Activated CD8-positive, alpha-beta memory T cell treated with anti-CD3 and anti-CD28 coated beads, Interleukin-2, amount 10 ng/mL, durations not matched to agents 7 days and 5 days (primary cell): ENCODE results near the gene FRAS1. TPM values are rescaled to one million over a fixed set of nuclear protein-coding genes. Genes with fewer than 3 reads are reported as not detected.
"Not testable (repeated sequence)": the region's sequence is repeated elsewhere in the genome, so short reads cannot be mapped to it uniquely, and the experiment has no call there.

ENCODE experiments used
- ATAC-seq: fragments of 150-1000 bp; cut with Tn5 transposase; one replicate; pipeline ENCODE4 v1.10.0; 2021; ENCODE audit warnings: moderate library complexity
- CTCF ChIA-PET: fragments of 350-600 bp; sonication (Branson Sonifier 250); formaldehyde crosslinking; loops from one replicate; lab custom pipeline; 2021; ENCODE audit warnings: antibody characterized with exemption; lab: Charles Lee
- DNase-seq: peaks from one replicate; pipeline ENCODE4 v3.0.0-alpha.2; 2020
- H3K27ac Mint-ChIP-seq: one replicate; pipeline ENCODE4 v1.8.0; 2021; ENCODE audit warnings: mild to moderate bottlenecking, mixed read lengths
- H3K27me3 Mint-ChIP-seq: one replicate; pipeline ENCODE4 v1.8.0; 2021; ENCODE audit warnings: mixed read lengths
- H3K36me3 Mint-ChIP-seq: one replicate; pipeline ENCODE4 v1.8.0; 2021; ENCODE audit warnings: mild to moderate bottlenecking, mixed read lengths
- H3K4me1 Mint-ChIP-seq: one replicate; pipeline ENCODE4 v1.8.0; 2021; ENCODE audit warnings: mixed read lengths
- H3K4me3 Mint-ChIP-seq: one replicate; pipeline ENCODE4 v1.8.0; 2021; ENCODE audit warnings: mild to moderate bottlenecking, moderate library complexity, mixed read lengths
- H3K9me3 Mint-ChIP-seq: one replicate; pipeline ENCODE4 v1.8.0; 2022; ENCODE audit warnings: low read depth, mixed read lengths
- total RNA-seq, 2 experiments: library from RNA; stranded (reverse); gene quantifications; one replicate each; pipeline ENCODE4 v1.2.3, GENCODE V29; 2021

The FRAS1 gene
- total RNA-seq, 2 experiments from 2014 or later = 0.05 TPM; not detected in 1

DNA sequence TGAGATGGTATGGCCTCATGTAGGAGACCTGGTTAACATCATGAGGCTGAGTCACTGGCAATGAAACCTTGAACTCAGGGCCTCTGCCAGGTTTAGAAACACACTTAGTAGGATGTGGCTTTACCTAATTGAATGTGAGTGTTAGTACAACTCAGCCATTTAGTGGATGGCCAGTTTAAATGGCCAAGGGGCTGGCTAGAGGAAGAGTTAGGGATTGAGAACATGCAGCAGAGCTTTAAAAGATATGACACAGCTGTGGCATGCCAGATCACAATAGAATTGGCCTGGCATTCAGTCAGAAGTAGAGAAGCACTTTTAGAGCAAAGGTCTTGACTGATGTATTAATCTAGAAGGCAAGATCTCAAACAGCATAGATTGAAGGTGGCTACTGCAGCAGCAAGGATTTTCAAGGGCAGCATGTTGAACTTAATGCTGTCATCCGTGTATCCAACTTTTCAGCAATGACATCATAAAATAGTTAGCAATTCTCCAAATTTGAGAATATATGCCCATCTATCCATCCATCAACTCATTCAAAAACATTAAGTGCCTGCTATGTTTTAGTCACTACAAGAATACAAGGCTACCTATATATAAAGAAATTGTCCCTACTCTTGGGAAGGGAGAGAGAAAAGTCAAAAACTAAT lies 170.4 kb downstream of the FRAS1 start:
- no peaks in the 10 kb centered on the region for H3K4me1 Mint-ChIP-seq
- H3K4me3 Mint-ChIP-seq = no peak overlapping the region
- peaks cover 2% of the 10 kb centered on the region for H3K27me3 Mint-ChIP-seq
- DNase-seq = no peak
- CTCF ChIA-PET = no interaction called here
- no peaks in the 10 kb centered on the region for H3K36me3 Mint-ChIP-seq
- ATAC-seq = no peak
- no peak overlapping the region for H3K27ac Mint-ChIP-seq
- H3K9me3 Mint-ChIP-seq = peaks cover 6% of the 10 kb centered on the region

DNA sequence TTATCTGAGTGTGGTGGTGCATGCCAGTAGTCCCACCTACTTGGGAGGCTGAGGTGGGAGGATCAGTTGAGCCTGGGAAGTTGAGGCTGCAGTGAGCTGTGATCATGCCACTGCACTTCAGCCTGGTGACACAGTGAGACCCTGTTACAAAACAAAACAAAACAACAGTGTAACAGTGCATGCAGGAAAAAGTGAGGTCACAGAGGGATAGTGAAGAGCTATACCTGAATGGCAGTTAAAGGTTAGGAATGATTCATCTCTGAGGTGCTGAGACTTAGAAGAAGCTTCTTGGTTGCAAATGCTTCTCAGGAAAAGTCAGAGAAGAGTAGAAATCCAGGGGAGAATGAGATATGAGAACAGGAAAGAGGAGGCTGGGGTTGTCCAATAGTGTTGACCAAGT lies 178.7 kb downstream of the FRAS1 start:
- Mint-ChIP-seq H3K4me3 (no peak overlapping the region), H3K27me3 (no peaks in the 10 kb centered on the region)
- no peak for ATAC-seq

DNA sequence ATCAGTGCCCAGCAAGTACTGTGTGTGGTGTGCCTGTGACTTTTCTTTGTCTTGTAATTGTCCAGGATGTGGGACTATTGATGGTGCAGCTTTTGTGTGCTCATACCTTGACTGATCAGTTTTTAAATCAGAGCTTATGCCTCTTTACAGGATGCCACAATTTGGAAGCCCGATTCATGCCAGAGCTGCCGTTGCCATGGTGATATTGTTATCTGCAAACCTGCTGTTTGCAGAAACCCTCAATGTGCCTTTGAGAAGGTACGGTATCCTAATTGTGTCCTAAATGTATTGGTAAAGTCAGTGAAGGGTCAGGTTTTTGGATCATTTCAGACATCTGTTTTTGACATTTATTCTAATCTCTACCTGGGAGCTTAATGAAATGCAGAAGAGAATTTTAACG lies 180.2 kb downstream of the FRAS1 start:
- Mint-ChIP-seq H3K4me1 (no peaks in the 10 kb centered on the region), H3K9me3 (no peaks in the 10 kb centered on the region), H3K27me3 (no peaks in the 10 kb centered on the region), H3K36me3 (no peaks in the 10 kb centered on the region), H3K4me3 (no peak overlapping the region), H3K27ac (no peak overlapping the region)
- CTCF ChIA-PET = no interaction called here
- DNase-seq (no peak), ATAC-seq (no peak)

More for the DNA sequence above, 178.7 kb downstream of the FRAS1 start:
- H3K27ac Mint-ChIP-seq = no peak overlapping the region
- no peak for DNase-seq
- H3K4me1 Mint-ChIP-seq = no peaks in the 10 kb centered on the region
- no peaks in the 10 kb centered on the region for H3K36me3 Mint-ChIP-seq
- H3K9me3 Mint-ChIP-seq = no peaks in the 10 kb centered on the region
- CTCF ChIA-PET = no interaction called here

DNA sequence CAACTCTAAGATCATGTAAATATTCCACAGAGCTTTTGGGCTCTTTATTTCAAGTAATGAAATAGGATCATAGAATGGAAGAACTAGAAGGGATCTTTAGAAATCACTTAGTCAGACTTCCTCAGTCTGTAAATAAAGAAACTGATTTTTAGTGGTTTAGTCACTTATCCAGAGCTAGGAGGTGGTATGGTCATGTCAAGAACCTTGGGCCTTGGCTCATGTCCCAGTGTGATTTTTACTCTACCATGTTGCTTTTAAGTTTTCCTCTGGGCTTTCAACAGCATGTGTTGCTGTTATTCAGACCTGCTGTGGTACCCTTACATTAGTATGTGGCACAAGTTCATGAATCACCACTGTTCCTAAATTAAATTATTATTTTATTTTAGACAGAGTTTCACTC lies 184.9 kb downstream of the FRAS1 start:
- no peaks in the 10 kb centered on the region for H3K4me1 Mint-ChIP-seq
- no peak overlapping the region for H3K27ac Mint-ChIP-seq
- CTCF ChIA-PET = no interaction called here
- ATAC-seq (no peak), DNase-seq (no peak)
- no peak overlapping the region for H3K4me3 Mint-ChIP-seq
- peaks cover 5% of the 10 kb centered on the region for H3K27me3 Mint-ChIP-seq
- H3K36me3 Mint-ChIP-seq = no peaks in the 10 kb centered on the region
- H3K9me3 Mint-ChIP-seq = no peaks in the 10 kb centered on the region

DNA sequence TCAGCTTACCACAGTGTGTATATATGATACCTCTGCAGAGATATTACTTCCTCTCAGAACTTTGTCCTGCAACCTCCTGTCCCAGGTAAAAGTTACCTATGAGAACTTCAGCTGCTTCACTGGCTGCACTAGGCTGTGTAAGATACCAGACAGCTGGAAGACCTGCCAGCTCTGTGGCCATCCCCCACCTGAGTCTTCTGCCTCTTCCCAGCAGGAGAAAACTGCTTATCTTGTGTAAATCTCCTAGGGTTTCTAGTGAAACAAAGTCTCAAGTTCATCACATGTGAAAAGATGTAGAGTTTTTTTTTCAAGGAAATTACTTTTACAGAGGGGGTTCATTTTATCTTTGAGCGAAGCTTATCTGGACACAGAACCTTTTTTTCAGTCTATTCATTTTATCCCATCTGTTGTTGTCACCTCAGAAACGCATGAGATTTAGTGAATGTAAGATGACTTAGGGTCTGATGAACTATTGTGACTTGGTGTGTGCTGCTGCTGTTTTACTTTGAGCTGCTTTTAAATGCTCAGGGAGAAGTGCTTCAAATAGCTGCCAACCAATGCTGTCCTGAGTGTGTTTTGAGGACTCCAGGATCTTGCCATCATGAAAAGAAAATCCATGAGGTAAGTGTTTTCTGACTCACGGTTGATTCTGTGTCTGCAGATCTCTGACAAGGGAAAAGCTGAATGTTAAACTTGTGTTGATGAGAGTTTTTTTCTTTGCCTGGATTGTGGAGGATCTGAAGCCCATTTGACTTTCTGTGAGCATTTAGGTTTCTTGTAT lies 187.8 kb downstream of the FRAS1 start:
- ATAC-seq = no peak
- Mint-ChIP-seq H3K36me3 (no peaks in the 10 kb centered on the region), H3K27ac (no peak overlapping the region), H3K27me3 (peaks cover 5% of the 10 kb centered on the region), H3K4me1 (no peaks in the 10 kb centered on the region), H3K4me3 (no peak overlapping the region), H3K9me3 (no peaks in the 10 kb centered on the region)
- CTCF ChIA-PET = no interaction called here
- no peak for DNase-seq

DNA sequence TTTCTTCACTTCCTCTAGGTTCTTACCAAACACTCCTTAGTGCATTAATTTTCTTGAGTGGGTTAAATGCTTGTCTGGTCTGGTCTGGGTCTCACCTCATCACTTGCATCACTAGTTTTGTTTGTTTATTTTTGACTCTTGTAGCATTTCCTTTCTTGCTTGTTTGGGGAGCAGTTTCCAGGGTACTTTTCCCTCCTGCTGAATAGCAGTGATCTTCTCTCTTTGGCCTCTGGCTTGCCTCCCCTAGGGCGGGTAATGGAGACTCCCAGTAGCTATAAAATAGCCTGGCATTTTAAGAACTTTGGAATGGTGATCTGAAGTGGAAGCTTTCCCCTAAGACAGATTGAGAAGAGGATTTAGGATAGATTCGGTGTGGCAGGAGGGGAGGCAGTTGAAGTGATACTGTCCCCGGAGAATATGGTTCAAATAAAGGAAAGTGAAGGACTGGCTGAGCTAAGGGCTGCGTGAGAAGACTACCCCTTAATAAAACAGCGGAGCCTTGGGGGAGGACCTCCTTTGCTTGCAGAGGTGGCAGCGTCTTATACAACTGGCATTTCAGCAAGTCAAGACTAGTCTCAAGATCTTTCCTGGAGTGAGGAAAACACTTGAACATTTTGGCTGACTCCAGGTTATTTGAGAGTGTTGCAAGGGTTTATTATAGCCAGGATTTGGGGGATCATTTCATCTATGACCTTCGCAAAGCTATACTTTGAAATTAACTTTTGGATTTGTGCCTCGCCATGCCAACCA lies 190.6 kb downstream of the FRAS1 start:
- CTCF ChIA-PET = no interaction called here
- Mint-ChIP-seq H3K9me3 (peaks cover 3% of the 10 kb centered on the region), H3K27ac (no peak overlapping the region), H3K36me3 (no peaks in the 10 kb centered on the region), H3K4me1 (no peaks in the 10 kb centered on the region), H3K4me3 (no peak overlapping the region), H3K27me3 (peaks cover 5% of the 10 kb centered on the region)
- DNase-seq (no peak), ATAC-seq (no peak)

DNA sequence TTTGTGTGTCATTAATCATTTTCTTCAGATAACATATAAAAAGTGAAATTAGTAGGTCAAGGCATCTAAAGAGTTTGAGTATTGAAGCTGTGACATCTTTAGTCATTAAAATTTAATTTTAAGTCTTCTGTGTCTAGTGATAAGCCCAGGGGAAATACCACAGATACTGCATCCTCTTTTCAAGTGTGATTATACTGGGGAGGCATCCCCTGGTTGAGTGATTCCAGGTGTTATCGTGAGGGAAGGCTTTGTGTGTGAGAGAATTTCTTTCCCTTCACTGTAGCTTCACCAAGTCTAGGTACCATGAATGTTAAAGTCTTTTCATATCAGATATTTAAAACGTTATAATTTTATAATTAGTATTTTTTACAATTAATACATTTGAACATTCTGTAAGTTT lies 193.4 kb downstream of the FRAS1 start:
- Mint-ChIP-seq H3K27ac (no peak overlapping the region), H3K4me3 (no peak overlapping the region), H3K4me1 (no peaks in the 10 kb centered on the region), H3K9me3 (peaks cover 3% of the 10 kb centered on the region), H3K36me3 (no peaks in the 10 kb centered on the region), H3K27me3 (peaks cover 3% of the 10 kb centered on the region)
- DNase-seq = no peak
- CTCF ChIA-PET = no interaction called here
- ATAC-seq = no peak

DNA sequence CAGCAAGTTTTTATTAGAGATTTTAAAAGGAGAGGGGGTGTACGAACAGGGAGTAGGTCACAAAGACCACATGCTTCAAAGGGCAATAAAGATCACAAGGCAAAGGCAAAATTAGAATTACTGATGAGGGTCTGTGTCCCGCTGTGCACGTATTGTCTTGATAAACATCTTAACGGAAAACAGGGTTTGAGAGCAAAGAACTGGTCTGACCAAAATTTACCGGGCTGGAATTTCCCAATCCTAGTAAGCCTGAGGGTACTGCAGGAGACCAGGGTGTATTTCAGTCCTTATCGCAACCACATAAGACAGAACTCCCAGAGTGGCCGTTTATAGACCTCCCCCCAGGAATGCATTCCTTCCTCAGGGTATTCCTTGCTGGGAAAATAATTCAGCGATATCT lies 195.7 kb downstream of the FRAS1 start:
- DNase-seq, H3K4me3 Mint-ChIP-seq, CTCF ChIA-PET, H3K9me3 Mint-ChIP-seq, H3K27ac Mint-ChIP-seq, H3K27me3 Mint-ChIP-seq, ATAC-seq, H3K36me3 Mint-ChIP-seq, H3K4me1 Mint-ChIP-seq: not testable (repeated sequence)

DNA sequence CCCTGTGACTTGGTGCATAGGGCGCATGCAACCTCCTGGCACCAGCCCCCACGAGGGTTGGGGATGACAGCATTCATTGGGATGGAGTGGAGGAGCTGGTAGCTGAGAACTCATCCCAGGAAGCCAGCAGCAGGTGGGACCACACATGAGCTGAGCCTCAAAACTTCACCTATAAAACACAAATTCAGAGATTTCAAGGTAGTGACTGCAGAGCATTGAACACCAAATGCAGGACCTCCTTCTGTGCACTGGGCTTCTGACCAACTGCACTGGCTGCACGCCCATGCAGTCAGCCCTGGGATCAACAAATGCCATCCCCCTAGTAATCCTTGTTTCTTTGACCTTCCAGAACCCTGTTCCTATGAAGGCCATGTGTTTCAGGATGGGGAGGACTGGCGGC lies 197.8 kb downstream of the FRAS1 start:
- no peak for DNase-seq
- Mint-ChIP-seq H3K4me3 (no peak overlapping the region), H3K4me1 (no peaks in the 10 kb centered on the region), H3K27me3 (no peaks in the 10 kb centered on the region), H3K27ac (no peak overlapping the region), H3K9me3 (peaks cover 3% of the 10 kb centered on the region), H3K36me3 (no peaks in the 10 kb centered on the region)
- no peak for ATAC-seq
- CTCF ChIA-PET = no interaction called here

DNA sequence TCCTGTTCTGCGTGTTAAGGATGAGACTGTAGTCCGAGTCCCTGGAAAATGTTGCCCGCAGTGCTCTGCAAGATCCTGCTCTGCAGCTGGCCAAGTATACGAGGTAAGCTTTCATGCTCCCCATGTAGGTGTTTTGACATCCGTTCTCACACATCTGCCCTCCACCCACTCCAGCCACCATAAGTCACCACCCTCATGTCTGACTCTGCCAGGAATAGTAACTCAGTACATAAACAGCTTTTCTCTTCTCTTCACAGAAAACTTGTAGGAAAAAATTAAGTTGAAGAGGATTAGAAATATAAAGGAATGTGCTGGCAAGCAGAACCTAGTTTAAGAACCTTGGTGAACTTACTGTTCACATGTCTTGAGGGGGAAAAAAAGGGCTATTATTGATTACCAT lies 207.9 kb downstream of the FRAS1 start:
- CTCF ChIA-PET = no interaction called here
- Mint-ChIP-seq H3K27ac (no peak overlapping the region), H3K36me3 (no peaks in the 10 kb centered on the region), H3K4me1 (no peaks in the 10 kb centered on the region), H3K27me3 (peaks cover 7% of the 10 kb centered on the region), H3K4me3 (no peak overlapping the region), H3K9me3 (peaks cover 2% of the 10 kb centered on the region)
- no peak for DNase-seq
- no peak for ATAC-seq

DNA sequence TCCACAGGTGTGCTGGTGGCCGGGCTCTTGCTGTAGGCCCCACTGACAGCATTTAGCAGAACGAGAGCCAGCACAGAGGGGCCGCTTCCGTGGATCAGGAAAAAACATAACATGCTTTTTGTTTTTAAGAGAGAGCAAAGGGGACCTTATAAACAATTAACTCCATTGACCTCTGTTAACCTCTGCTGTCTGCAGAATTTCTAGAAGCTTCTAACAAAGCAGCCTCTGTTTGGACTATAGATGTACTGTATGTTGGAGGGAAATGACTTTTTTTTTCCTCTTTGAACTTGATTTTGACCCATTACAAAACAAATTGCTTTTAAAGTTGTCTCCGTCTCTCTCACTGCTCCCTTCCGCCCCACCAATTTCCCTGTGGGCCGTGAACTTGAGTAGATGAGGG lies 210.7 kb downstream of the FRAS1 start:
- CTCF ChIA-PET = no interaction called here
- no peaks in the 10 kb centered on the region for H3K4me1 Mint-ChIP-seq
- ATAC-seq = no peak
- no peaks in the 10 kb centered on the region for H3K9me3 Mint-ChIP-seq
- no peaks in the 10 kb centered on the region for H3K36me3 Mint-ChIP-seq
- no peak overlapping the region for H3K27ac Mint-ChIP-seq
- no peak overlapping the region for H3K4me3 Mint-ChIP-seq
- peaks cover 3% of the 10 kb centered on the region for H3K27me3 Mint-ChIP-seq
- DNase-seq = no peak

DNA sequence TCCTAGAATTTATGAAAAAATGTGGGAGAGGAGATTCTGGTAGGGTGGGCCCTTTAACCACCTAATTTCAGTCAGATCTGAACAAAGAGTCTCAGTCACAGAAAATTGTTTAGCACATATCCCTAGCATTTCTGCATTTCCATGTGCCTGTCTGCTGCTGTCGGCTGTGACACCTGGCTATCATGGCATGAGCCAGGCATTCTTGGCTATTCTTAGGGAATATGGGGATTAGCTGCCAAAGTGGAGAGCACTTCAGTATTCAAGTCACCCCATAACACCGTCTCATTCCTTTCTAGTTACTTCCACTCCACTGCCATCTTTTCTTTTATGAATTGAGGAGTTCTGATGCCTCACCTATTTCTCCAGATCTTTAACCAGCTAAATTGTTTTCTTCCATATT lies 211.5 kb downstream of the FRAS1 start:
- no peaks in the 10 kb centered on the region for H3K4me1 Mint-ChIP-seq
- no peaks in the 10 kb centered on the region for H3K36me3 Mint-ChIP-seq
- CTCF ChIA-PET = no interaction called here
- no peaks in the 10 kb centered on the region for H3K9me3 Mint-ChIP-seq
- DNase-seq (no peak), ATAC-seq (no peak)
- H3K27me3 Mint-ChIP-seq = no peaks in the 10 kb centered on the region
- H3K4me3 Mint-ChIP-seq = no peak overlapping the region
- H3K27ac Mint-ChIP-seq = no peak overlapping the region

DNA sequence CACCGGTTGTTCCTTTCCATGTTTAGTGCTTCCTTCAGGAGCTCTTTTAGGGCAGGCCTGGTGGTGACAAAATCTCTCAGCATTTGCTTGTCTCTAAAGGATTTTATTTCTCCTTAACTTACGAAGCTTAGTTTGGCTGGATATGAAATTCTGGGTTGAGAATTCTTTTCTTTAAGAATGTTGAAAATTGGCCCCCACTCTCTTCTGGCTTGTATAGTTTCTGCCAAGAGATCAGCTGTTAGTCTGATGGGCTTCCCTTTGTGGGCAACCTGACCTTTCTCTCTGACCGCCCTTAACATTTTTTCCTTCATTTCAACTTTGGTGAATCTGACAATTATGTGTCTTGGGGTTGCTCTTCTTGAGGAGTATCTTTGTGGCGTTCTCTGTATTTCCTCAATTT lies 218.3 kb downstream of the FRAS1 start:
- H3K36me3 Mint-ChIP-seq, H3K9me3 Mint-ChIP-seq, CTCF ChIA-PET, H3K4me1 Mint-ChIP-seq, DNase-seq, H3K27ac Mint-ChIP-seq, H3K4me3 Mint-ChIP-seq, H3K27me3 Mint-ChIP-seq, ATAC-seq: not testable (repeated sequence)

DNA sequence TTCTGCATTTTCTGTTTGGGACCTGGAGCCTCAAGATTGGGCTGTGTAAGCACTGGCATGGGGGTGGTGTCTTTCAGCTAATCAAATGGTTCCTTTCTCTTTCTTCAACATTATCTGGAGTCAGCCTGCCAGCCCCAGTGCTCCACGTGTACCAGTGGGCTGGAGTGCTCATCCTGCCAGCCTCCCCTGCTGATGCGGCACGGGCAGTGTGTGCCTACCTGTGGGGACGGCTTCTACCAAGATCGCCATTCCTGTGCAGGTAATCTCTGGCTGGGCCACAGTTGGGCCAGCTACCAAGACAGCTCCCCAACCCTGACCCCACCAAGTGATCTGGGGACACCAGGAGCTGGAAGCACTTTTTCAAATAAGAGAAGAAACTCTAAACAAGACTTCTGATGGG lies 229.2 kb downstream of the FRAS1 start:
- no peaks in the 10 kb centered on the region for H3K9me3 Mint-ChIP-seq
- peaks cover 6% of the 10 kb centered on the region for H3K27me3 Mint-ChIP-seq
- no peaks in the 10 kb centered on the region for H3K4me1 Mint-ChIP-seq
- no peak overlapping the region for H3K27ac Mint-ChIP-seq
- DNase-seq = no peak
- no peak overlapping the region for H3K4me3 Mint-ChIP-seq
- ATAC-seq = no peak
- CTCF ChIA-PET = no interaction called here
- no peaks in the 10 kb centered on the region for H3K36me3 Mint-ChIP-seq
